ENCODE results near the gene WDFY4.

GRCh38 chr10:48983648-48984351 is 299.1 kb downstream of the WDFY4 start:
- TF ChIP-seq CTCF (IDR thresholded peaks at IDR 0.05) (no peak), POLR2A (IDR thresholded peaks at IDR 0.05) (no peak)
